CD4-positive, alpha-beta T cell treated with Interleukin-1 beta for 1 hour (primary cell): ENCODE data around the gene RAC2.

Source experiments
- DNase-seq, 2 donors: peaks; one replicate each; pipeline ENCODE4 v3.0.0-alpha.2; 2020 to 2022

RAC2 gene

GRCh38 chr22:37244114-37244921, at the start of gene RAC2:
Gene RAC2 (minus strand): TSS chr22:37244269. CDS start chr22:37244148, 121 bp downstream.
- peak; percentile 89 to 91 for DNase-seq

- no peak for DNase-seq
Measured at GRCh38 chr22:37293172-37293571, 49.1 kb upstream of the RAC2 start.

- no peak for DNase-seq
Measured at GRCh38 chr22:37292641-37293040, 48.6 kb upstream of the RAC2 start.

- no peak for DNase-seq
Measured at GRCh38 chr22:37291559-37292298, 47.7 kb upstream of the RAC2 start.

- no peak for DNase-seq
Measured at GRCh38 chr22:37290737-37291136, 46.7 kb upstream of the RAC2 start.

GRCh38 chr22:37289156-37289735, 45.2 kb upstream of the RAC2 start:
- no peak for DNase-seq

- no peak for DNase-seq
Measured at GRCh38 chr22:37288521-37288920, 44.5 kb upstream of the RAC2 start.

- DNase-seq, result no peak
Measured at GRCh38 chr22:37287550-37287951, 43.5 kb upstream of the RAC2 start.

GRCh38 chr22:37285937-37286336, 41.9 kb upstream of the RAC2 start:
- DNase-seq, result no peak

- DNase-seq, result peak; percentile 59 to 82
Measured at GRCh38 chr22:37284805-37285355, 40.8 kb upstream of the RAC2 start.

- peak in 1 of 2 donors; percentile 32 for DNase-seq
Measured at GRCh38 chr22:37284126-37284804, 40.2 kb upstream of the RAC2 start.

- DNase-seq, result peak; percentile 36 to 55
Measured at GRCh38 chr22:37283393-37283937, 39.4 kb upstream of the RAC2 start.

GRCh38 chr22:37282385-37282677, 38.3 kb upstream of the RAC2 start, which contains the start of gene CYTH4:
Gene CYTH4 (plus strand): TSS chr22:37282508. CDS start chr22:37282570, 62 bp downstream.
- DNase-seq, result peak; percentile 72 to 81

GRCh38 chr22:37281646-37282384, 37.7 kb upstream of the RAC2 start:
- DNase-seq, result no peak

- DNase-seq, result no peak
Measured at GRCh38 chr22:37281195-37281594, 37.1 kb upstream of the RAC2 start.

GRCh38 chr22:37280718-37281117, 36.6 kb upstream of the RAC2 start:
- no peak for DNase-seq

GRCh38 chr22:37279331-37280181, 35.5 kb upstream of the RAC2 start:
- no peak for DNase-seq

GRCh38 chr22:37278261-37278660, 34.2 kb upstream of the RAC2 start:
- DNase-seq, result no peak

- DNase-seq, result no peak
Measured at GRCh38 chr22:37277384-37277783, 33.3 kb upstream of the RAC2 start.

GRCh38 chr22:37276776-37277175, 32.7 kb upstream of the RAC2 start:
- DNase-seq, result no peak

- DNase-seq, result no peak
Measured at GRCh38 chr22:37275622-37276021, 31.6 kb upstream of the RAC2 start.
